Measurements from ENCODE around the gene SF3B2.
A peak's percentile ranks its signal among the peaks of the same experiment; 100 is the strongest.

The SF3B2 gene

GRCh38 chr11:66042996-66043906, 8.9 kb upstream of the SF3B2 start:
- TF ChIP-seq CTCF (IDR thresholded peaks at IDR 0.05; ENCODE audit: low read depth, low read length, missing control alignments), result no peak
- no peak for DNase-seq (ENCODE audit: low read depth)
- no peak overlapping the region for H3K4me3 ChIP-seq (ENCODE audit: low read depth, low read length)

GRCh38 chr11:66044757-66045156, 7.4 kb upstream of the SF3B2 start:
- peak overlapping the region; percentile 15 for H3K4me3 ChIP-seq (ENCODE audit: low read depth, low read length)
- no peak for TF ChIP-seq CTCF (IDR thresholded peaks at IDR 0.05; ENCODE audit: low read depth, low read length, missing control alignments)
- DNase-seq (ENCODE audit: low read depth), result no peak

GRCh38 chr11:66045177-66045639, 7.0 kb upstream of the SF3B2 start:
- H3K4me3 ChIP-seq (ENCODE audit: low read depth, low read length), result peak overlapping the region; percentile 15
- peak; percentile 53 for DNase-seq (ENCODE audit: low read depth)
- TF ChIP-seq CTCF (IDR thresholded peaks at IDR 0.05; ENCODE audit: low read depth, low read length, missing control alignments), result peak; percentile 98

DNA sequence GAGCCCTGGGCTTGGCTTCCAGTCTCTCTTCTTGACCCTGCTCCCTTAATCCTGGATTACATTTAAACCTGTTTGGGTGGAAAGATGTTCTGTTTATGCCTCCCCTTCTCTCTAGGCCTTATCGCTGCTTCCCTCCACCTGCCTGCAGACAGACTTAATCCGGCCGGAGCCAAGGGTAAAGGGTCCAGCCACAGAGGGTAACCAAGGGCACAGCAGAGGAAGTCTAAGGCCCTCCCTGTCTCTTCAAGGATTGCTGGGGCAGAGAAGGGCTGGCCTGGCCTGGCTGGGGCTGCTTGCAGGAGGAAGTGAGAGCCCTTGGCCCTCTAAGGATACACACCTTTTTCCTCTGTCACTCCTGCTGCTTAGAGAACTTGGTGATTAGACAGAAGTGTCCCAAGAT, 5.3 kb upstream of the SF3B2 start:
- H3K4me3 ChIP-seq (ENCODE audit: low read depth, low read length), result no peak overlapping the region
- no peak for TF ChIP-seq CTCF (IDR thresholded peaks at IDR 0.05; ENCODE audit: low read depth, low read length, missing control alignments)
- no peak for DNase-seq (ENCODE audit: low read depth)

DNA sequence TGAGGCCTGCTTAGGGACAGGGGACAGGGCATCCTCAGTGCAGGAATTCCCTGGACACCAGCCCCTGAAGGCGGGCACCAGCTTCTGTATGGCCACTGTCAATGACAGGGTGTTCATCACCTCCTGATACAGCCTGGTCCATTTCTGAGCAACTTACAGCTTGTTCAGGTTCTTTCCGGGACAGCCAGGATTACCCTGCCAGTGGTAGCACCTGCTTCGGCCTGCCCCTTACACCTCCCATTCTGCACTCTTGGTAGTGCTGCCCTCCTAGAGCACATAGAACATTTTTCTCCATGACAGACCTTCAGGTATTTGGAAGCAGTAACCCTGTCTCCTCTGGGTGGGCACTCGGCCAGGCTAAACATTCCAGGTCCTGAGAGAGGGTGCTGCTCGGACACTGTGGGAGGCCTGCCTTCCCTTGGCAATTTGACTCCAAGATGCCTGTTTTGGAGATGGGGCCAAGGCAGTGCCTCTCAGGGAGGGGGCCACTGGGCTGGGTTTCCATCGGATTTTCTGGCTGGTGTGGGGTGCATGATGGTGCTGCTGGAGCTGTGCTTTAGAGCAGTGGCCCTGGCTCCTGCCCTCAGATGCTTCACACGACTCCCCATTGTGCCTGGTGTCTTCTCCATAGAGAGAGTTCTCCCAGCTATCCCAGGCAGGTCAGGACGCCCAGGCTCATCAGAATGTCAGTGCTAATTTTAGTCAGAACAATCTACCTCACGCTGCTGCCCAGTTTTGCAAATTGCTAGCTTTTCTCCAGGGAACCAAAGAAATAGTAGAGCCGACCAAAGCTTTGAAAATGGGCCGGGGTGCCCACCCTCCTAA, 4.4 kb upstream of the SF3B2 start:
- DNase-seq (ENCODE audit: low read depth), result no peak
- no peak for TF ChIP-seq CTCF (IDR thresholded peaks at IDR 0.05; ENCODE audit: low read depth, low read length, missing control alignments)
- no peak overlapping the region for H3K4me3 ChIP-seq (ENCODE audit: low read depth, low read length)

DNA sequence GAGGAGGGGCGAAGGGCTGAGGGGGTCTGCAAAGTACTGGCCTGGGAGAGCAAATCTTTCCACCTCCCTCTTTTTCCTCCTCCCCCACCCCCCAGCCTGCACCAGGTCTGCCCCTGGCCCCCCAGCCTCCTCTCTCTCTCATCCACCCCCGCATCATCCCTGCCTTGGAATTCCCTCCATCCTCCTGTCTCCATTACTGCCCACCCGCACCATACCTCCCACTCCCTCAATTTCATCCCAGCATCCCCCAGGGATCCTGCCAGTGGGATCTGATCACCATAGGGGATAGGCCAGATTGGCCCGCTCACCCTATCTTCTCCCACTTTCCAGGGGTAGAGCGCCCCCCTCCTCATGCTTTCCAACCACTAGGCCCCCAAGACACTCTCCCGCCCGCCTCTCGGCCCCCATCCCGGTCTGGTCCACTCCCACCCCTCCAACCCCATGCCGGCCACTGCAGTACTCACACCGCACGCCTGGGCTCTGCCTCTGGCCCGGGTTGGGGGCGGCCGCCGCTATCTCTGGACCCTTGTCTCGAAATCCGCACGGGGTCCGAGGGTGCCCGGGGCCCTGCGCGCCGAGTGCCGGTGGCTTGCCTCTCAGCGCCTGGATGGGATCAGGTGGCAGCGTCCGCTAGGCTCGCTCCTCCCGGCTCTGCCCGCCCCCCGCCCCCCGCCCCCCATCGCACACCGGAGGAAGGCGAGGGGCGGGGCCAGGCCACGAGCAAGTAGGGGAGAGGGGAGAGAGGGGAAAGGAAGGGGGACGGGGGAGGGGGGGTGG, 3.4 kb upstream of the SF3B2 start, which contains the start of gene GAL3ST3:
TSS of gene GAL3ST3 (minus strand) at position 615 of the 777 bp plus-strand sequence. CDS start 3,746 bp downstream, outside the sequence.
- H3K4me3 ChIP-seq (ENCODE audit: low read depth, low read length), result no peak within 1 kb of the TSS
- no peak for DNase-seq (ENCODE audit: low read depth)
- TF ChIP-seq CTCF (IDR thresholded peaks at IDR 0.05; ENCODE audit: low read depth, low read length, missing control alignments), result no peak
